GM18868 (cell line): ENCODE measurements around the gene PAX3.

Experiments used
- ATAC-seq: cut with Tn5 transposase; IDR thresholded peaks from one replicate; pipeline ENCODE4 v1.9.1; 2021; ENCODE audit warnings: mild to moderate bottlenecking, moderate library complexity; ENCODE audit not compliant: unreplicated experiment

PAX3 gene

GRCh38 chr2:222299906-222300725 is 1.3 kb upstream of the PAX3 start:
- no peak for ATAC-seq

- no peak for ATAC-seq
Observed at GRCh38 chr2:222298001-222298310, 842 bp downstream of the PAX3 start.

- ATAC-seq = no peak
Observed at GRCh38 chr2:222297600-222297935, 1.2 kb downstream of the PAX3 start.

GRCh38 chr2:222296911-222297599 is 1.7 kb downstream of the PAX3 start:
- ATAC-seq = no peak

GRCh38 chr2:222296311-222296741 is 2.5 kb downstream of the PAX3 start:
- no peak for ATAC-seq

GRCh38 chr2:222295368-222296062 is 3.3 kb downstream of the PAX3 start:
- no peak for ATAC-seq

- no peak for ATAC-seq
Observed at GRCh38 chr2:222294996-222295367, 3.8 kb downstream of the PAX3 start.

- ATAC-seq = no peak
Observed at GRCh38 chr2:222293660-222294630, 4.9 kb downstream of the PAX3 start.

GRCh38 chr2:222292149-222293134 is 6.4 kb downstream of the PAX3 start:
- no peak for ATAC-seq

- no peak for ATAC-seq
Observed at GRCh38 chr2:222291485-222291841, 7.3 kb downstream of the PAX3 start.

- no peak for ATAC-seq
Observed at GRCh38 chr2:222290736-222291484, 7.9 kb downstream of the PAX3 start.

GRCh38 chr2:222290401-222290735 is 8.4 kb downstream of the PAX3 start:
- no peak for ATAC-seq

- no peak for ATAC-seq
Observed at GRCh38 chr2:222289278-222290160, 9.3 kb downstream of the PAX3 start.

- ATAC-seq = no peak
Observed at GRCh38 chr2:222288590-222289277, 10.1 kb downstream of the PAX3 start.

- ATAC-seq = no peak
Observed at GRCh38 chr2:222287862-222288479, 10.8 kb downstream of the PAX3 start.

- no peak for ATAC-seq
Observed at GRCh38 chr2:222284466-222284865, 14.3 kb downstream of the PAX3 start.

GRCh38 chr2:222283634-222284033 is 15.2 kb downstream of the PAX3 start:
- no peak for ATAC-seq
